ENCODE data around the gene NFIX.

DNA sequence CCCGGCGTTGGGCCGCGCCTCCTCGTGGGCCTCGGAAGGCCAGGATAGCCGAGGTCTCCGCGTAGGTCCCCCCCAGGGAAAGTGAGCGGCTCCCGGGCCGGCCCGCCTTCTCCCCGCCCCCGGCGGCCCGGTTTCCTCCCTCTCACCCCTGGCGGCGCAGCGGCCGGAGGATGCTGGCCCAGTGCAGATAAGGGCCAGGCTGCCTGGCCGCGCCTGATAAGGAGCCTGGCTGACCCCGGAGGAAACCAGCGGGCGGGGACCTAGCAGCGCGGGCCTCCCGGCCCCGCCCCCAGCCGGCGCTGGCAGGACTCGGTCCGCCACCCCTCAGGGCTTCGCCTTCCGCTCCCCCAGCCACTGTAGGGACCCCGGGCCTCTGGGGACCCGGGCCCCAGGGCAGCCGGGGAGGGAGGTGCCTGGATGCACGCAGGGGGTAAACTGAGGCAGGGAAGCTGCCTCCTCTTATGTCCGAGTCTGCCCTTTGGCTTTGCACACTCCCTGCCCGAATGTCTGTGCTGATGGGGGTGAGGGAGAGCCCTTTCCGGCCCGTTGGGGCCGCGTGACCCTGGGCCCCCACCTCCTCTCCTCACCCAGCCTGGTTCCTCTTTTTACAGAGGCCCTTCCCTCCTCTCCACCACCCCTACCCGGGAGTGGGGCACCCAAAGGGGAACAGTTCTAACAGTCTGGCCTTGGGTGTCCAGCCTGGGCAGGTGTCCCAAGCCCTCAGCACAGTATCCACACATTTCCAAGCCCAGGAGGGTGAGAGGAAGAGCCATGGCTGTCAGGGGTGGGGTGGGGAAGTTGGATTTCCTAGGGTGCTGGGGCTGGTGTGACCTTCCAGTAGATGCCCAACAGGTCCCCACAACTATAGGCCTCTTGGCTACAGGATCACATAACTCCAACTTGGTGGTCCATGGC is 107.6 kb downstream of the NFIX start, which contains the start of gene LYL1:
- TF ChIP-seq, protein P1, sequence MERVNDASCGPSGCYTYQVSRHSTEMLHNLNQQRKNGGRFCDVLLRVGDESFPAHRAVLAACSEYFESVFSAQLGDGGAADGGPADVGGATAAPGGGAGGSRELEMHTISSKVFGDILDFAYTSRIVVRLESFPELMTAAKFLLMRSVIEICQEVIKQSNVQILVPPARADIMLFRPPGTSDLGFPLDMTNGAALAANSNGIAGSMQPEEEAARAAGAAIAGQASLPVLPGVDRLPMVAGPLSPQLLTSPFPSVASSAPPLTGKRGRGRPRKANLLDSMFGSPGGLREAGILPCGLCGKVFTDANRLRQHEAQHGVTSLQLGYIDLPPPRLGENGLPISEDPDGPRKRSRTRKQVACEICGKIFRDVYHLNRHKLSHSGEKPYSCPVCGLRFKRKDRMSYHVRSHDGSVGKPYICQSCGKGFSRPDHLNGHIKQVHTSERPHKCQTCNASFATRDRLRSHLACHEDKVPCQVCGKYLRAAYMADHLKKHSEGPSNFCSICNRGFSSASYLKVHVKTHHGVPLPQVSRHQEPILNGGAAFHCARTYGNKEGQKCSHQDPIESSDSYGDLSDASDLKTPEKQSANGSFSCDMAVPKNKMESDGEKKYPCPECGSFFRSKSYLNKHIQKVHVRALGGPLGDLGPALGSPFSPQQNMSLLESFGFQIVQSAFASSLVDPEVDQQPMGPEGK (CRISPR knock-in tag; IDR thresholded peaks at IDR 0.05) = peak; percentile 56; the same call in 1 of the 2 replicates
- no peak for TF ChIP-seq BRCA1 (CRISPR knock-in tag; IDR thresholded peaks at IDR 0.05)
- TF ChIP-seq ZNF180 (CRISPR knock-in tag; IDR thresholded peaks at IDR 0.05; ENCODE audit: borderline replicate concordance, low read depth) = no peak
- TF ChIP-seq ZNF83 (CRISPR knock-in tag; IDR thresholded peaks at IDR 0.05; ENCODE audit: borderline replicate concordance) = no peak
- TF ChIP-seq AHR (CRISPR knock-in tag; IDR thresholded peaks at IDR 0.05) = no peak
- 0 out of 2 replicates have a peak, but pooled peaks have one; percentile 4 for TF ChIP-seq PHF20 (CRISPR knock-in tag; IDR thresholded peaks at IDR 0.05)
- TF ChIP-seq, protein P2, sequence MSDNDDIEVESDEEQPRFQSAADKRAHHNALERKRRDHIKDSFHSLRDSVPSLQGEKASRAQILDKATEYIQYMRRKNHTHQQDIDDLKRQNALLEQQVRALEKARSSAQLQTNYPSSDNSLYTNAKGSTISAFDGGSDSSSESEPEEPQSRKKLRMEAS (IDR thresholded peaks at IDR 0.05) = no peak; the same call in 1 of the 2 replicates
- no peak for TF ChIP-seq POLR2AphosphoS5 (IDR thresholded peaks at IDR 0.05; ENCODE audit: low read depth, low read length)
- no peak for TF ChIP-seq JUND (CRISPR knock-in tag; IDR thresholded peaks at IDR 0.05)
- no peak for TF ChIP-seq MAF1 (CRISPR knock-in tag; IDR thresholded peaks at IDR 0.05; ENCODE audit: borderline replicate concordance)
- TF ChIP-seq KDM1A (CRISPR knock-in tag; IDR thresholded peaks at IDR 0.05) = no peak
- no peak for TF ChIP-seq HNRNPK (IDR thresholded peaks at IDR 0.05; ENCODE audit: low read depth, low read length, poor library complexity, severe bottlenecking)
- no peak for TF ChIP-seq ZNF670 (CRISPR knock-in tag; IDR thresholded peaks at IDR 0.05; ENCODE audit: borderline replicate concordance)
